GM12865 (cell line): Measurements from ENCODE around the gene CHD6.

Experiments
- DNase-seq: peaks from one replicate; pipeline ENCODE4 v3.0.0; 2010; ENCODE audit warnings: low read depth
- H3K4me3 ChIP-seq: 2 replicates; pipeline ENCODE4 v1.5.1; 2011; ENCODE audit warnings: mild to moderate bottlenecking, low read depth, low read length, control low read depth
- CTCF ChIP-seq: IDR thresholded peaks from 2 replicates; pipeline ENCODE4 v1.5.1; 2011; ENCODE audit warnings: low read length, control low read depth, low read depth, inconsistent platforms; ENCODE audit not compliant: insufficient read depth; ENCODE audit errors: missing control alignments

The CHD6 gene

GRCh38 chr20:41470362-41471095 is 147.6 kb downstream of the CHD6 start:
- no peak for DNase-seq
- TF ChIP-seq CTCF = no peak
- H3K4me3 ChIP-seq = no peak overlapping the region

GRCh38 chr20:41469868-41470267 is 148.3 kb downstream of the CHD6 start:
- DNase-seq = no peak
- H3K4me3 ChIP-seq = no peak overlapping the region
- no peak for TF ChIP-seq CTCF

GRCh38 chr20:41468994-41469600 is 149.1 kb downstream of the CHD6 start:
- no peak overlapping the region for H3K4me3 ChIP-seq
- no peak for DNase-seq
- no peak for TF ChIP-seq CTCF

GRCh38 chr20:41467690-41468089 is 150.5 kb downstream of the CHD6 start:
- DNase-seq = no peak
- H3K4me3 ChIP-seq = no peak overlapping the region
- TF ChIP-seq CTCF = no peak

- DNase-seq = no peak
Measured at GRCh38 chr20:41467220-41467619, 151.0 kb downstream of the CHD6 start.

GRCh38 chr20:41463567-41463966 is 154.6 kb downstream of the CHD6 start:
- no peak for DNase-seq
- TF ChIP-seq CTCF = no peak
- H3K4me3 ChIP-seq = no peak overlapping the region

More at GRCh38 chr20:41467220-41467619, 151.0 kb downstream of the CHD6 start:
- no peak for TF ChIP-seq CTCF
- no peak overlapping the region for H3K4me3 ChIP-seq
